ENCODE data around the gene NCSTN. TPM values are rescaled to one million over a fixed set of nuclear protein-coding genes. Genes with fewer than 3 reads are reported as not detected.

NCSTN gene
- total RNA-seq, 1 donor = 165 TPM

GRCh38 chr1:160358073-160358472 lies 14.9 kb downstream of the NCSTN start:
- H3K4me3 ChIP-seq (ENCODE audit: insufficient read depth, low read length) = no peak overlapping the region
- H3K9me3 ChIP-seq (ENCODE audit: low read depth, low read length) = no peaks in the 10 kb centered on the region
- no peak for DNase-seq (ENCODE audit: insufficient read length, low spot score, missing footprints)
- H3K27me3 ChIP-seq (ENCODE audit: insufficient read depth, low read length) = no peaks in the 10 kb centered on the region
- no peak overlapping the region for H3K4me2 ChIP-seq (ENCODE audit: insufficient read depth, low read length)
- H2AFZ ChIP-seq (ENCODE audit: low read length) = no peak overlapping the region
- H3K27ac ChIP-seq (ENCODE audit: low read depth, low read length) = no peak overlapping the region
- peaks cover 59% of the 10 kb centered on the region for H3K36me3 ChIP-seq (ENCODE audit: insufficient read depth, low read length)
- TF ChIP-seq CTCF (IDR thresholded peaks at IDR 0.05; ENCODE audit: extremely low read depth, low read depth, low read length) = no peak
- H4K20me1 ChIP-seq (ENCODE audit: insufficient read depth, low read length) = peaks cover 4% of the 10 kb centered on the region
- no peaks in the 10 kb centered on the region for H3K79me2 ChIP-seq (ENCODE audit: insufficient read depth, low read length)
- no peaks in the 10 kb centered on the region for H3K4me1 ChIP-seq (ENCODE audit: insufficient read depth, low read length)

GRCh38 chr1:160359559-160360226 lies 16.5 kb downstream of the NCSTN start:
- H3K36me3 ChIP-seq (ENCODE audit: insufficient read depth, low read length) = peaks cover 43% of the 10 kb centered on the region
- no peak for TF ChIP-seq CTCF (IDR thresholded peaks at IDR 0.05; ENCODE audit: extremely low read depth, low read depth, low read length)
- H2AFZ ChIP-seq (ENCODE audit: low read length) = no peak overlapping the region
- H3K4me3 ChIP-seq (ENCODE audit: insufficient read depth, low read length) = no peak overlapping the region
- no peak for DNase-seq (ENCODE audit: insufficient read length, low spot score, missing footprints)
- no peaks in the 10 kb centered on the region for H3K27me3 ChIP-seq (ENCODE audit: insufficient read depth, low read length)
- no peak overlapping the region for H3K27ac ChIP-seq (ENCODE audit: low read depth, low read length)
- no peaks in the 10 kb centered on the region for H3K79me2 ChIP-seq (ENCODE audit: insufficient read depth, low read length)
- no peaks in the 10 kb centered on the region for H3K4me1 ChIP-seq (ENCODE audit: insufficient read depth, low read length)
- no peak overlapping the region for H3K4me2 ChIP-seq (ENCODE audit: insufficient read depth, low read length)
- peaks cover 4% of the 10 kb centered on the region for H4K20me1 ChIP-seq (ENCODE audit: insufficient read depth, low read length)
- H3K9me3 ChIP-seq (ENCODE audit: low read depth, low read length) = no peaks in the 10 kb centered on the region

- Histone ChIP-seq H3K27me3 (ENCODE audit: insufficient read depth, low read length) (no peaks in the 10 kb centered on the region), H3K4me2 (ENCODE audit: insufficient read depth, low read length) (no peak overlapping the region), H4K20me1 (ENCODE audit: insufficient read depth, low read length) (peaks cover 4% of the 10 kb centered on the region), H3K27ac (ENCODE audit: low read depth, low read length) (no peak overlapping the region), H3K79me2 (ENCODE audit: insufficient read depth, low read length) (no peaks in the 10 kb centered on the region), H3K36me3 (ENCODE audit: insufficient read depth, low read length) (peaks cover 37% of the 10 kb centered on the region), H2AFZ (ENCODE audit: low read length) (no peak overlapping the region), H3K9me3 (ENCODE audit: low read depth, low read length) (no peaks in the 10 kb centered on the region), H3K4me1 (ENCODE audit: insufficient read depth, low read length) (no peaks in the 10 kb centered on the region), H3K4me3 (ENCODE audit: insufficient read depth, low read length) (no peak overlapping the region)
- TF ChIP-seq CTCF (IDR thresholded peaks at IDR 0.05; ENCODE audit: extremely low read depth, low read depth, low read length) = no peak
- no peak for DNase-seq (ENCODE audit: insufficient read length, low spot score, missing footprints)
Observed at GRCh38 chr1:160360227-160360695, 17.1 kb downstream of the NCSTN start.

- no peak for DNase-seq (ENCODE audit: insufficient read length, low spot score, missing footprints)
- Histone ChIP-seq H3K79me2 (ENCODE audit: insufficient read depth, low read length) (no peaks in the 10 kb centered on the region), H2AFZ (ENCODE audit: low read length) (no peak overlapping the region), H3K27me3 (ENCODE audit: insufficient read depth, low read length) (no peaks in the 10 kb centered on the region), H3K4me1 (ENCODE audit: insufficient read depth, low read length) (no peaks in the 10 kb centered on the region), H3K4me3 (ENCODE audit: insufficient read depth, low read length) (no peak overlapping the region), H3K36me3 (ENCODE audit: insufficient read depth, low read length) (peaks cover 28% of the 10 kb centered on the region), H4K20me1 (ENCODE audit: insufficient read depth, low read length) (peaks cover 4% of the 10 kb centered on the region), H3K9me3 (ENCODE audit: low read depth, low read length) (no peaks in the 10 kb centered on the region), H3K27ac (ENCODE audit: low read depth, low read length) (no peak overlapping the region), H3K4me2 (ENCODE audit: insufficient read depth, low read length) (no peak overlapping the region)
- TF ChIP-seq CTCF (IDR thresholded peaks at IDR 0.05; ENCODE audit: extremely low read depth, low read depth, low read length) = no peak
Observed at GRCh38 chr1:160361199-160361598, 18.0 kb downstream of the NCSTN start.
